GM12873 (cell line): ENCODE data around the gene TMEM33.

ENCODE experiments used
- CTCF ChIP-seq: IDR thresholded peaks from 2 replicates; pipeline ENCODE4 v1.5.1; 2012; ENCODE audit warnings: low read depth, mild to moderate bottlenecking, moderate library complexity, low read length, control low read depth; ENCODE audit not compliant: insufficient read depth; ENCODE audit errors: missing control alignments

TMEM33 gene, protein sequence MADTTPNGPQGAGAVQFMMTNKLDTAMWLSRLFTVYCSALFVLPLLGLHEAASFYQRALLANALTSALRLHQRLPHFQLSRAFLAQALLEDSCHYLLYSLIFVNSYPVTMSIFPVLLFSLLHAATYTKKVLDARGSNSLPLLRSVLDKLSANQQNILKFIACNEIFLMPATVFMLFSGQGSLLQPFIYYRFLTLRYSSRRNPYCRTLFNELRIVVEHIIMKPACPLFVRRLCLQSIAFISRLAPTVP

GRCh38 chr4:41934901-41935651 is at the start of gene TMEM33:
Gene TMEM33 (plus strand): TSS chr4:41935429. CDS start chr4:41935485, 56 bp downstream.
- peak; percentile 12 for TF ChIP-seq CTCF

- no peak for TF ChIP-seq CTCF
Observed at GRCh38 chr4:41885456-41885855, 49.8 kb upstream of the TMEM33 start.

DNA sequence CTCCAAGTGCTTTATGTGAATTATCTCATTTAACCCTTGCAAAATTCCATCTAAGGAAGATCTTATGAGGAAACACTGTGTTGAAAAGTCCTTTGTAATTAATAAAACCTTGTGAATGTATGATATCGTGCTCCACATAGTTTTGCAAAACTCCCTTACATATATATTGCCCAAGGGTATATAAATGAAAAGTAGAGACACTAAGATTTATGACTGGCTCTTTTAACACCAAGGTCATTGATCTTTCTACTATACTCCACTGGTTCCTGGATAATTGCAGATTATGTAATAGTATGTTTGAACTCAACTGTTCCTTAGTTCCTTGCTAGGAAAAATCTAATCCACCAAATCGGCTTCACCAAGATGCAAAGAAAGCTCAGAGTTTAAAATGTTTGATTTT is 48.0 kb upstream of the TMEM33 start:
- TF ChIP-seq CTCF = no peak

DNA sequence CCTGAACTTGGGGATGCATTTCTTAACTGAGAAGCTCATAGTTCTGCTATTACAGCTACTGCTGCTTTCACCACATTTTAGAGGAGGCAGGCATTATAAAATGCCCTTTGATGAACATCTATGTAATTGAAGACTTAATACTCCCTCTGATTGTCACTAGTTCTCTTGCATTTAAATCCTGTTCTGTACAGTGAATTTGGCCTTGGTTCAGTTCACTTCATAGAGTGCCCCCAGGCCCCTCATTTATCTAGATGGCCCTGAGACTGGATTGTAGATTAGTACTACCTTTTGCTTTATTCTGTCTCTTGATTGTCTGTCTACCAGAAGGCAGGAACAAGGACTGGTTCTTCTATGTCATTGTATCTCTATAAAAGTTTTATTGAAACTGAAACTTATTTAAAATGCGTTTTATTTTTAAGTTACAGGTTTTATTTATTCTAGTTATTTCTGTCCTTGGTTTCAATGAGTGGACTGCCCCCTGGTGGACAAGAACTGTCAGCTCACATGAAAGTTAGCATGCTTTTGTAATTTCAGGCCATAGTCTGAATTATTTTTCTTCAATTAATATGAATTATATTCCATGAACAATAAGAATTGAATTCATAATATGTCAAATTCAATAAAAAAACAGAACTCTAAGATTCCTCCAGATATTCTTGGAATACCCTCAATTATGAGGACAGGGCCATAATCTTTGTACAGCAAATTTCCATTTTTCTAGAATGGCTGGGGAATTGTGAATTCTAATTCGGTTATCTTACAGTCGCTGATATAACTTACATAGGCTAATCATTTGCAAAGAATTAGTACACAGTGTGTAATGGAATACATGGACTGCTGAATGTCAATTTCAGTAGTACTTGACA is 47.2 kb upstream of the TMEM33 start:
- peak; percentile 59 for TF ChIP-seq CTCF

DNA sequence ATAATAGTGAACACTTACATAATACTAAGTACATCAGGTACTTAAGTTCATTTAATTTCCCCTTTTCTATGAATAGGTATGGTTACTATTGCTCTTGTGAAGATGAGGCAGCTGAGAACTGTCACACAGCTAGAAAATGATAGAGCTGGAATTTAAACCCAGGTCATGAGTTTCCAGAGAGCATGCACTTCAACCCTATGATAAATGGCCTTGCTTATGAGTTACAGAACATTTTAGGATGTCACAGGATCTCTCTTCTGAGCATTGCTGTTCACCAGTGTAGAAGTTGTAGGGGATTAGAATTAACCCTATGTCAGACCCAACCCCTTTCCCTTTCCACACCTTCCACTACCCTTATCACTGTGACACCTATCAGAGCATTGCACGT is 46.5 kb upstream of the TMEM33 start:
- TF ChIP-seq CTCF = no peak

DNA sequence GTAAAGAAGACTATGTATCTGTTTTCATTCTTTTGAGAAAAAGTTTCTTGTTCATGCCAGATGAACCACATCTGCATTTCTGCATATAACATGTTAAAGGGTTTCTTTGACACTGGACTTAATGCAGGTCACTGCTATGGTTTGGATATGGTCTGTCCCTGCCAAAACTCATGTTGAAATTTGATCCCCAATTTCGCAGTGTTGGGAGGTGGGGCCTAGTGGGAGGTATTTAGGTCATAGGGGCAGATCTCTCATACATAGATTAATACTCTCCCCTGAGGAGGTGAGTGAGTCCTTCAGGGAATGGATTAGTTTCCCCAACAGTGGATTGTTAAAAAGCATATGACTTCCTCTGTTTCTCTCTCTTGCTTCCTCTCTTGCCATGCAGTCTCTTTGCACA is 45.9 kb upstream of the TMEM33 start:
- TF ChIP-seq CTCF = no peak

GRCh38 chr4:41890085-41890484 is 45.1 kb upstream of the TMEM33 start:
- TF ChIP-seq CTCF = no peak
